GM19351 (cell line): ENCODE measurements around the gene SQOR.
A peak's percentile ranks its signal among the peaks of the same experiment; 100 is the strongest.
"Not testable (repeated sequence)": the region's sequence is repeated elsewhere in the genome, so short reads cannot be mapped to it uniquely, and the experiment has no call there.

ENCODE experiments used
- ATAC-seq: cut with Tn5 transposase; IDR thresholded peaks from one replicate; pipeline ENCODE4 v1.9.1; 2021; ENCODE audit warnings: mild to moderate bottlenecking, moderate library complexity; ENCODE audit not compliant: unreplicated experiment

Gene SQOR

GRCh38 chr15:45630917-45631691 lies 3.7 kb upstream of the SQOR start:
- no peak for ATAC-seq

DNA sequence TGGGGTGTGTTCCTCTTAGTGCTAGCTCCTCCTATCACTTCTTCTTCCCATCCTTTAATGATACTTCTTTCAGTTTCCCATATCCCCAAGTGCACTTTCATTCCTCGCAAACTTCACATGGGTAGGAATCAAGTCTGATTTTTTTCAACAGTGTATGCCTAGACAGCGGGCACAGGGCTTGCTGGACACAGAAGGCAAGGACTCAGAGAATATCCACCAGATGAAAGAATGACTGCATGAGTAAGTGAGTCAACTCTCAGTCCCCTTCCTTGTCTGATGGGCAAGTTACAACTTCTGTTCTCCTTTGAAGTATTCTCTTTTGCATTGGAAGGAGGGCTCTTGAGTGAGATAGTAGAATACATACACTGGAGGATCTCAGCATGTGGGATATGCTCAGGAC lies 3.1 kb upstream of the SQOR start:
- no peak for ATAC-seq

- peak; percentile 52 for ATAC-seq
Measured at GRCh38 chr15:45635191-45635638, 386 bp downstream of the SQOR start.

- no peak for ATAC-seq
Measured at GRCh38 chr15:45635763-45636292, 999 bp downstream of the SQOR start.

- no peak for ATAC-seq
Measured at GRCh38 chr15:45637141-45637540, 2.3 kb downstream of the SQOR start.

DNA sequence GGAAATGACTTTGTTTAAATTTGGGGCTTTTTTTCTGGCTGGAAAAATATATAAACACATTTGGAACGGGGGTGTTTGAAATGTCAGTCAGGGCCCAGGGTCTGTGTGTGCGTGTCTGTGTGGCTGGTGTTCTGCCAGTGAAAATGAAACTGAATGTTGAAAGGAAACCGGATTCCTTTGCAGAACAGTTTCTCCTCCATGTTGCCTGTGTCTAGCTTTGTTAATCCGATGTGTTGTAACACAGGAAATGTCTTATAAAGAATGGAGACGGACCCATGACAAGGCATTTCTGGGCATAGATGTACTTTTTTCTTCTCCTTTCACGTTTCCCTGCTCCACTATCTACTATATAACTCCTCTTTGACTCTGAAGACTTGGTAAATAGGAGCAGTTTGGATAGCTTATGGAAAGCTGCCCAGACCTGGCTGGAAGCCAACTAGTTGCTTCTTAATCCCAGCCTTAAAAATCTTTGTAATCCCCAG lies 2.8 kb downstream of the SQOR start:
- peak; percentile 42 for ATAC-seq

DNA sequence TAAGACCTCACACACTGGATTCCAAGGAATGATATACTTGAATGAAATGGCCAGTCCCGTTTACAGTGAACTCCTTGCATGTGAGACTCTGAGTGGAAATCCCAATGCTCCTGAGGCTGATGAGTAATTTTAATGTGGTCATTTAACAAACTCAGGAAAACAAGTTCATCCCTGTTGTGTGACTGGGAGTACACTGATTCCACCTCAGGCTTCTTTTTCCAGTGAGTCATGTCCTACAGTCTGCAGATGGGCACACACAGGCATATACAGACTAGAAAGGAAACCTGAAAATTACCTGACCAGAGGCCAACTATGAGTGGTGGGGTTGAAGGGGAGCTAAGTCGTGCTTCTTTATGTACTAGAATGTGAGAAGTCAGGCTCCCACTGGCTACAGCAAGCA lies 5.8 kb downstream of the SQOR start:
- ATAC-seq, result no peak

DNA sequence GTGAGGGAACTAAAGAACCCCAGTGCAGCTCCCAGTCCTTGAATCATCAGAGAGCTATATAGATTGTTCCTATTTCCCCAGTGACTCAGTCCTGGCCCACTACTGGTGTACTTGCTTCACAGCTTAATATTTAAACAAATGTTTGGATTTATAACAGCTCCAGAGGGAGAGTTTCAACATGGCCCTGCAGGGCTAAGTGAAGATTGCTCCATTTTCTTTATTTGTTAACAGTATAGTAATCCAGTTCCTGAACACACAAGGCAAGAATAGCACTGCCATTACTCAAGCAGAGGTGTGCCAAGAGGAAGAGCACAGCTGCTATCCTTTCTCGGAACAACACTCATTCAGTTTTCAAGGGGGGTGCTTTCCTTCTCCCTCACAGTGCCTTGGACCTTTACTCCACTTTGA lies 6.5 kb downstream of the SQOR start:
- ATAC-seq, result no peak

DNA sequence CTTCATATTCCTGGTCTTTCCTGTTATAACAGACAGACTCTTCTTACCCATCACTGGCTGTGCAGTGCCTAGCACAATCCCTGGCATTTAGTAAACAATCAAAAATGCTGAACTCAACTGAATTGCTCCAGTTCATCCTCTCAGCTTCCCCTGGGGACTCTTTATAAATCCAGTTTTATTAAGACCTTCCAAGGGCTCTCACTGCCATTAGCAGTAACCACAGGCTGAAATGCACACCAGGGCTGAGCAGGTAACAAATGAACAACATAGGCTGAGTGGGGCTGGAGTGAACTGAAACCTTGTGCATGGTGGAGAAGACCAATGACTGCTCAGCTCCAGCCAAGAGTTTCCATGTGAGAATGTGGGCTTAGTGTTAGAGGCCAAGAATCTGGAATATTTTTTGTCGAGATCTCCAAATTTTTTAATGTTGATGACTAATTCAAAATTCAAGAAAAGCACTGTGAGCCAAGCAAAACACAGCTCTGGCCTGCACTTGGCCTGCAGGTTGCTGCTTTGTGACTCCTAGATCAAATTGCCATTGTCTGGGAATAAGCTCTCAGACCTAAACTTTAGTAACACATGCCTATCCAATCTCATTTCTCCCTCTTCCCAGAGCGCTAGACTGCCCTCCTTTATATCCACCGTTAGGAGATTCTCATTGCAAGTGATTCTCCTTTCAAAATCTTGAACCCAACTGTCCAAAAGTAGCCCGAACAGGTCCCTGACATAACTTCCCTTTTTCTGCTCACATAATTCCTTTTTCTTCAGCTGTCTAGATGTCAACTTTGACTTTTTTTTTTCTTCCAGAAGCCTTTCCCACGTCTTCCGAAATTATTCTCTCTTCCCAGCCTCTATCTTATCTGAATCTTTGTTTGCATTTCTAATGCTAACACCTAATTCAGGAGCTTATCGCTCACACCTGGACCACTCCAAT lies 7.4 kb downstream of the SQOR start:
- no peak for ATAC-seq

- ATAC-seq, result no peak
Measured at GRCh38 chr15:45644437-45644836, 9.6 kb downstream of the SQOR start.

DNA sequence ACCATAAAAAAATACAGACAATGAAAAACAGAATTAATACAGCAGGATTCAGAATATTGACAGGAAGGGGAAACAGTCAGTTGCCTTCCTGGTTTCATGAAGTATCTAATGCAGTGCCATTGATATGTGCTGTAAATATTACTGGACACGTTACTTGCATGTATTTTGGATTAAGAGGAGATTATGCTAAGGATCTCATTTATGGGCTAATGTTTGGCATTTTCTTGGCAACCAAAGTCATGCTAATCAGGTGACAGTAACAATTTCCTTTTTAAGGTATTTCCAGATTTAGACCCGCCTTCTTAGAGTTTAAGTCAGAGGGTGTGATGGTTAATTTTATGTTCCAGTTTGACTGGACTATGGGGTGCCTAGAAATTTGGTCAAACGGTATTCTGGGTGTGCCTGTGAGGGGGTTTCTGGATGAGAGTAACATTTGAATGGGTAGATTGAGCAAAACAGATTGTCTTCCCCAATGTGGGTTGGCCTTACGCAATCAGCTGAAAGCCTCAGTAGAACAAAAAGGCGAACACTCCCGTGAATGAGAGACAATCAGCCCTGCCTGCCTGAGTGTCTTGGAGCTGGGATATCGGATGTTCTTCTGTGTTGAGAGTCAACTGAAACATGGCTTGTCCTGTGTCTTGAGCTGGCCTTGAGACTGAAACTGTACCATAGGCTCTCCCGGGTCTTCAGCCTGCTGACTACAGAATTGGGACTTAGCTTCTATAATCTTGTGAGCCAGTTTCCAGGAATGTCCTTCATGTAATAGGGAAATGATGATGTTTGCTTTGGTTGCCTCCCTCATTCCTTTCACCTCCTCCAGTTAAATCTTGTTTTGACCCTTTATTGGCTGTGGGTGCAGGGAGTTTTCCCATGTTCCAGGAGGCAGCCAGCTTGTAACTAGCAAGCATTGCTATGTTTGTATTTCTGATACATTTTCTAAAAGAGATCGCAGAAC lies 10.5 kb downstream of the SQOR start:
- ATAC-seq, result no peak

DNA sequence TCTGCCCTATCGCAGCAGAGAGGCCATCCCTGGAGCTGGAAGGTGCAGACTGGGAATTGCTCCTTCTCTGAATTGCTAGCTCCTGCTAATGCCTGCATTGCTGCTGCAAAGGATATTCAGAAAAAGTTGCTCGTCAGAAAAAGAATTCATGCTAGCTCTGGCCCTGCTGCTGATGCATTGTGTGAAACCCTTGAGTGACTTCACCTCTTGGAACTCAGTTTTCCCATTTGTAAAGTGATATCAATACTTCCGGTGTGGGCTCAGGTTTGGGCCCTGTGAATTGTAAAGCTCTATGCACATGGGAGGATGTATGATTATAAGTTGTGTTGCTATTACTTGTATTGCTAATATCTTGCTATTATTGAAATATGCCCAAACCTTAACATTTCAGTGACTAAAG lies 11.4 kb downstream of the SQOR start:
- no peak for ATAC-seq

DNA sequence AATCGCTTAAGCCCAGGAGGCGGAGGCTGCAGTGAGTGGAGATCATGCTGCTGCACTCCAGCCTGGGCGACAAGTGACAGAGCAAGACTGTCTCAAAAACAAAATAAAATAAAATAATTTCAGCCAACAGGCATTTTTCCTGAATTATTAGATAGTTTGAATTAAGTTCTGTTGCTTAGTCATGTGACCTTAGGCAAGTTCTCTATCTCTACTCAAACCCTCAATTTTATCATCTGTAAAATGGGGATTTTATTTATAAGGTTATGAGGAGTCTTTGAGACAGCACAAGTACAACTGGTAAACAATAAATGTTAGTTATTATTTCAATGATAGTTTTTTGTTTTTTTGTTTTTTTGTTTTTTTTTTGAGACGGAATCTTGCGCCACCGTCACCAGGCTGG lies 13.0 kb downstream of the SQOR start:
- ATAC-seq, result no peak

DNA sequence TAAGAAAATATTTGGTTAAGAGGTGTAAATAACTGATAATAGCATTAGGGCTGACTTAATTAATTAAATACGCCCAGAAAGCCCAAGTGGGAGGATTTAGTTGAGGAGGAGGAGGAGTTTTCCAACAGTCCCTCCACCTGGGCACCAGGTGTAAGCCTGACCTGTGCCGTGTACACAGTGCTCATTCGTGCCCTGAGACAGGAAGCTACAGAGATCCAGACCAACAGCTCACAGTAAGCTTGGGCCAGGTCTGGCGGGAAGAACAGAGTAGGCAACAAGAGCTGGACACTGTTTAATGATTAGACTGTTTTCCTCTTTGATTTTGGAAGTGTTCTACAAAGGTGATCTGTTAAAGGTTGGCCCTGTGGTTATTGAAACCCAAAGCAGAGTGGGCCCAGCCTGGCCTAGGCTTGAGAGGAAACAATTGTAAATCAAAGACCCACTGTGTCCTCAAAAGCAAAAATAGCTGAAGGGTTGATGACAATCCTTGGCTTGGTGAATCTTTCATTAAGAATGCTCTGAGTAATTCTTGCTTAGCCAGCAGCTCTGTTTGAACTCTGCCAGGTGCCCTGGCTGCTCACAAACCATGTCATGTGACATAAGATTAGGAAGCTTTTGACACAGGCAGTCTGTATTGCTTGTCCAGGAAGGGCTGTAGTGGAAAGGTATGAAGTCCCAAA lies 13.8 kb downstream of the SQOR start:
- no peak for ATAC-seq

DNA sequence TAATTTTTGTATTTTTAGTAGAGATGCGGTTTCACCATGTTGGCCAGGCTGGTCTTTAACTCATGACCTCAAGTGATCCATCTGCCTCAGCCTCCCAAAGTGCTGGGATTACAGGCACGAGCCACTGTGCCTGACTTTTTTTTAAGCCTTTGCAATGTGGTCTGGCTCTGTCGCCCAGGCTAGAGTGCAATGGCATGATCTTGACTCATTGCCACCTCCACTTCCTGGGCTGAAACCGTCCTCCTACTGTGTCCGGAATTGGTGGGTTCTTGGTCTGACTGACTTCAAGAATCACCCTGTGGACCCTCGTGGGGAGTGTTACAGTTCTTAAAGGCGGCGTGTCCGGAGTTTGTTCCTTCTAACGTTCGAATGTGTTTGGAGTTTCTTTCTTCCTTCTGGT lies 15.2 kb downstream of the SQOR start:
- ATAC-seq, result not testable (repeated sequence)

DNA sequence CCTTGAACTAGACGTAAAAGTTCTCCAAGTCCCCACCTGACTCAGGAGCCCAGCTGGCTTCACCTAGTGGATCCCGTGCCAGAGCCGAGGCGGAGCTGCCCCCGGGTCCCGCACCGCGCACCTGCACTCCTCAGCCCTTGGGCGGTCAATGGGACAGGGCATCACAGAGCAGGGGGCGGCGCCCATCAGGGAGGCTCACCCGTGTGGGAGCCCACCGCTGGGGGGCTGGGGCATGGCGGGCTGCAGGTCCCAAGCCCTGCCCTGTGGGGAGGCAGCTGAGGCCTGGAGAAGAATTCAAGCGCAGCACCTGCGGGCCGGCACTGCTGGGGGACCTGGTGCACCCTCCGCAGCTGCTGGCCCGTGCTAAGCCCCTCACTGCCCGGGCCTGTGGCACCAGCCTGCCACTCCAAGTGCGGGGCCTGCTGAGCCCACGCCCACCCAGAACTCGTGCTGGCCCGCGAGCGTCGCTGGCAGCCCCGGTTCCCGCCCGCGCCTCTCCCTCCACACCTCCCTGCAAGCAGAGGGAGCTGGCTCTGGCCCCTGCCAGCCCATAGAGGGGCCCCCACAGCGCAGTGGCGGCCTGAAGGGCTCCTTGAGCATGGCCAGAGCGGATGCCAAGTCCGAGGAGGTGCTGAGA lies 16.2 kb downstream of the SQOR start:
- ATAC-seq, result no peak

- ATAC-seq, result no peak
Measured at GRCh38 chr15:45653702-45654424, 19.0 kb downstream of the SQOR start.

- no peak for ATAC-seq
Measured at GRCh38 chr15:45654749-45655148, 19.9 kb downstream of the SQOR start.

DNA sequence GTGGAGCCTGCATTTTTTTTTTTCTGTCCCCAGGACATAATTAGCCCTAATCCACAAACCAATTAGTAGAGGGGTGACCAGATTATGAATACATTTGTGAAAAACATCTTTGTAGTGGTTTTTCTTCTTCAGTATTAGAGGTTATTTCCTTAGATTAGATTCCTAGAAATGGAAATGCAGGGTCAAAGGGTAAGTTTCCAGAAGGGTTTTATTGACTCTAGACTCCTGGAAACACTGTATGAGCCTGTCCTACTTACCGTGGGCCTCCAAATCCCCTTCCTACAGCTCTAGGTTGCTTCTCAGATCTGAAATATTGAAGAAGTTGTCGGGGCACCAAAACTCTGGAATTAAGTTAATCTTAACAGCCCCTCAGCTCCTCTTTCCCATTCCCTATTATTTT lies 22.4 kb downstream of the SQOR start:
- ATAC-seq, result no peak
